NCI-H69 (cell line): Measurements from ENCODE around the gene OPCML.

Experiments
- DNase-seq: peaks from one replicate; lab custom pipeline; 2025; lab: John Stamatoyannopoulos, UW

Gene OPCML

DNA sequence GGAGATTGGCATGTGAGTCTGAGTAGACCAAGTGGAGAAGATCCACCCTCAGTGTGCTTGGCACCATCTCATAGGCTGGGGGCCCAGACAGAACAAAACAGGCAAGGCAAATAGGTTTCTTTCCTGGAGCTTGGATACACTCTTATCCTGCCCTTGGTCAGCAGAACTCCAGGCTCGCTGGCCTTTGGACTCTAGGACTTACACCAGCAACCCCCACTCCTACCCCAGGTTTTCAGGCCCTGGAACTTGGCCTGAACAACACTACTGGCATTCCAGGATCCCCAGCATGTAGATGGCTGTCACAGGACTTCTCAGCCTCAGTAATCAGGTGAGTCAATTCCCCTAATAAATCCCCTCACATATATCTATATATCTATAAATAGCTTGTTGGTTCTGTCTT lies 637.7 kb downstream of the OPCML start:
- no peak for DNase-seq

DNA sequence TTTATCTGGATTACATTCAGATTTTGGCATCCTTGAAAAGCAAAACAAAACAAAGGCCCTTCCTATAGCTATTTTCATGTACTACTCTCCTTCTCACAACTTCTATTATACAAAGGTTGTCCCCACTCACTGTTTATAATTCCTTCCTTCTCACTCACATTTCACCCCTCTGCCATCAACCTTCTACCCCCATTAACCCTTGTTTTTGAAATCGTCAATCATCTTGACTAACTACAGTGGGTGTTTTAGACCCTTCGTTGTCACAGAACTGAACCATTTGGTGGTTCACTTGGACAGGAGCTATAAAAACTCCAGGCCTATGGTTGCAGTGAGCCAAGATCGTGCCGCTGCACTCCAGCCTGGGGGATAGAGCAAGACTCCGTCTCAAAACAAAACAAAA lies 639.4 kb downstream of the OPCML start:
- no peak for DNase-seq

DNA sequence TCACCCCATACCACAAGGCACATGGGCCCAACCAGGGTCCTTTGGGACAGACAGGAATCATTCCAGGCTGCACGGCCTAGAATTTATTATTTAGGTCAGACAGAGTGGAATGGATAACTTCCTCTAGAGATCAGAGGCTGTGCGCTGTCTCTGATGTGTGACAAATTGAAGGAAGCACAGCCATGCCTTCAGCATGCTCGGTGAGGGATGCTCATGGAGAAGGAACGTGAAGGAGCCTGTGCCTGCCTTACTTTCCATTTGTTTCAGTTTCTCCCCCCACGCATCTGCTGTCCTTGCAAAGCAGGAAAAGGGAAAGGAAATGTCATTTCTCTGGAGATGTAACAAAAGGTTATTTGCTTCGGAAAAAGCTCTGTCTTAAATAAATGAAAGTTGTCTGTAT lies 644.1 kb downstream of the OPCML start:
- DNase-seq: no peak

DNA sequence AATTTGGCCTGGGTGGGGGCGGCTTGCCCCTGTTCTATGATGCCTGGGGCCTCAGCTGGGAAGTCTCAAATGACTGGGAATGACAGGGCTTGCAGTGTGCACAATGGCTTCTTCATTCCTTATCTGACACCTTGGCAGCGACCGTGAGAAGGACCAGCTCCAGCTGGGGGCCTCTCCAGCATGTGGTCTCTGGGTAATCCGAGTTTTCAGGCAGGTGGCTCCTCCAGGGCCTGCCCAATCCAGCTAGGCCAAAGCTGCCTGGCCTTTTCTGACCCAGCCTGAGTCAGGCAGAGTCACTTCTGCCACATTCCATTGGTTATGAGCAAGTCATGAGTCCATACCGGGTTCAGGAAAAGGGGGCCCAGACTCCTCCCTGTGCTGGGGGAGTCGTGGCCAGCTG lies 646.0 kb downstream of the OPCML start:
- no peak for DNase-seq

DNA sequence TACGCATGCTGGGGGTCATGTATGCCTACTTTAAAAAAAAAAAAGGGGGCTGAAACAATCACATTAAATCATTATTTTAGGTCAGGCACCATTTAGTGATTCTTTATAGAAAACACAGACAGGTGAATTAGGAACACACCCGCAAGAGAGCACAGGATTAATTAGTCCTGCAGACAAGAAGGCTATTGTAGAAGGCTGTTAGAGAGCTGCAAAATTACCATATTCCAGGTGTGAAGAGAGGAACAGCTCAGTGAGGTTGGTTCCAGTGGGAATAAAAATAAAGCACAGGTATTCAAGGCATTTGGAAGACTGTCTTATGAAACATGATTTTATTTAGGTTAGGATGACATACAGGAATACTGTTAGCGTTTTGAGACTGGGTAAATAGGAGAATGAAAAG lies 649.1 kb downstream of the OPCML start:
- DNase-seq: no peak

DNA sequence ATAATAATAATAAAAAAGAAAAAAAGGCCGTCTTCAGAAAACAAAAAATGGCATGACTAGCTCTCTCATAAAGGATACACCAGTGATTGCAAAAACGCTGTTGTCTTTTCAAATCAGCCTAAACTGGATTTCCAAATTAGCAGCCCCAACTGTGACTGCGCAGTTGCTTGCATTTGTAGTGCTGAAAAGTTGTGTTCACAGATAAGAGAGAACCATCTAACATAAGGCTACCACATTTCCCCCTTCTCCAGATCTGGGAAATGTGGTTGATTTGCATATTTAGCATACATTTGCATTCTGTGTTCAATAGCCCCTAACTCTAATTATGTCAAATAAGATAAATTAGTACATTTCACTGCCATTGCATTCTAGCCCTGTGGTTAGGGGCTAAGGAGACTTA lies 650.7 kb downstream of the OPCML start:
- DNase-seq: no peak

DNA sequence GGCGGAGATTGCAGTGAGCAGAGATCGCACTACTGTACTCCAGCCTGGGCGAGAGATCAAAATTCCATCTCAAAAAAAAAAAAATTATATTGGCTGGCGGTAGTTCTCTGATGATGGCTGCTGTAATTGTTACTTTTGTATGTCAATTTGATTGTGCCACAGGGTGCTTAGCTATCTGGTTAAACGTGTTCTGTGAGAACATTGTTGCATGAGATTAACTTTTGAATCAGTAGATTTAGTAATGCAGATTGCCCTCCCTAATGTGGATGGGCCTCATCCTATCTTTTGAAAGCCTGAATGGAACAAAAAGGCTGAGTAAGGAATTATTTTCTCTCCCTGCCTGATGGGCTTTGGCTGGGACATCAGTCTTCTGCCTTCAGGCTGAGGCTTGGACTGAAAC lies 654.2 kb downstream of the OPCML start:
- DNase-seq: no peak

DNA sequence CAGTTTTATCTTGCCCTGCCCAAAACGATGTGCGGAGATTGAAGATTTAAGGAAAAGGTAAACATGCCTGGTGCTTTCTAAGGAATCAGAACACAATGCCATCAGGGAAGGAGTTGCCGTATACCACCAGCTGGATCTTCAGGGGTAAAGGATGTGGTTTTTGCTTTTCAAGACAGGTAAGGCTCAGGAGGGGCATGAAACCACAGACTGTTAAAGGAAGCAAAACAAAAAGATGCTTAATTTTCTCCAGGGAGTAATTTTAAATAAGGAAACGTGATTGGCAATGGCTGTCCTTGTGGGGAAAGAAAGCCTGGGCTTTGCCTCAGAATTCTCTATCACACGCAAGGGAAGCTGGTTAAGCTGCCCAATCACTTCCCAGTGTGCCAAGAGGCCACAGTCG lies 655.6 kb downstream of the OPCML start:
- no peak for DNase-seq

DNA sequence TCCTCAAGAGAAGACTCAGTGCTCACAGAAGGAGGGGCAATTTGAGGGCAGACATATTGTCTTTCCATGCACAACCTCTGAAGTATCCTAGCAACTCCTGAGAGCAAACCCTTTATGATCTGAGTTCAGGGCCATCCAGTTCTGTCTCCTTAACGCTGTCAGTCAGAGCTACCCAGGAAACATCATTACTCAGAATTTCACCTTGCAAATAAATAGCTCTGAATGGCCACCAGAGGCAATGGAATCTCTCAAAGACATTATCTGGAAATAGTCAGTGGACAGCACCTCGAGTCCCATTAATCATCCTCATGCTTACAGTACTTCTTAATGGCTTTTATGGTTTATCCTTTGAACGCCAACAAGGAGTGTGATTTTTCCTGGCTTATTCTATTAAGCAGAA lies 656.1 kb downstream of the OPCML start:
- DNase-seq: no peak

DNA sequence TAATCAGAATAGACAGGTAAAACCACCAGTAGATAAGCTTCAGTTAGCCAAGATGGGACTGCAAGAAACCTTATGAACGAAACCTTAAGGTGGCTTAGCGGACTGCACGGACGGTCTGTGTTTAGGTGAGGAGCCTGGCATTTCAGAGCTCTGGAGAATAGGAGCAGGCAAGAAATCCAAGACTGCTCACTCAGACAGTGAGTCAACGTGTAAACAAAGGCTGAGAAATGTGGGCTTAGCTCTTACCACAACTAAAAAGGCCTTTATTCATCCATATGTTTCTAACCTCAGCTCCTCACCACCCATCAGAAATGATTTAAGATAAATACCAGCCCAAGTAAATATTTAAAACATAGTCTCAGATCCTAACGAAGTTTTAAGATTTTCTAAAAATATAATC lies 657.7 kb downstream of the OPCML start:
- no peak for DNase-seq

DNA sequence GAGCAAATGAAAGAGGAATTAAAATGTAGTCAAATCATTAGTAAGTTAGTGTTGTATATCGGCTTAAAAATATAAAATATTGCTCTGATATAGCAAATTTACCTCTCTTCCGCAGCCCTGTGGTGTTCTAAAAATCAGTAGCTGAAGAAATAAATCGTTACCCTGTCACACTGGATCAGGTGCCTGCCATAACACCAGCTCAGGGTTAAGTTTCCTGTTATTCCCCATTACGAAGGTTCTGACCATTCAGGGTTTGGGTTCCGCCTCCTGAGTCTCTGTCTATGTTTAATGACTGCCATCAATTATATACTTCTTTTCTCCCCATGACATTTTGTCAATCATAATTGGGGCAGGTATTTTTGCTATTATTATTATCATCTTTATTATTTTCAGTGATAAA lies 658.5 kb downstream of the OPCML start:
- no peak for DNase-seq

DNA sequence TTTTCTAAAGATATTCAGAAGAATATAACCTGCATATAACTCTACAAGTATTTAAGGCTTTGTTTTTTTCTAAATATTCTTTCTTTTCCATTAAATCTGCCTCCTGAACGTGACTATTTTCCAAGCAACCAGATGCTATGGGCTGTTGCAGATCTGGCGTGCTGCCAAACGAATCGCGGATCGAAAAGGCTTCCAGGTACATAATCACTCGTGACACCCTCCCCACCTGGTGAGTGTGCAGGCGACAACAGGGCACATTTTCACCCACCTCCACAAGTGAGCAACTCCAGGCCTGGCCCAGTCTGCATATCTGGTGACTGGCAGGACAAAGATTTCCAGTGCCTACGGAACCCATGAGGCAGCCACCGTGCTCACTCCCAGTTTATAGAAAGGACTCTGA lies 660.1 kb downstream of the OPCML start:
- no peak for DNase-seq

DNA sequence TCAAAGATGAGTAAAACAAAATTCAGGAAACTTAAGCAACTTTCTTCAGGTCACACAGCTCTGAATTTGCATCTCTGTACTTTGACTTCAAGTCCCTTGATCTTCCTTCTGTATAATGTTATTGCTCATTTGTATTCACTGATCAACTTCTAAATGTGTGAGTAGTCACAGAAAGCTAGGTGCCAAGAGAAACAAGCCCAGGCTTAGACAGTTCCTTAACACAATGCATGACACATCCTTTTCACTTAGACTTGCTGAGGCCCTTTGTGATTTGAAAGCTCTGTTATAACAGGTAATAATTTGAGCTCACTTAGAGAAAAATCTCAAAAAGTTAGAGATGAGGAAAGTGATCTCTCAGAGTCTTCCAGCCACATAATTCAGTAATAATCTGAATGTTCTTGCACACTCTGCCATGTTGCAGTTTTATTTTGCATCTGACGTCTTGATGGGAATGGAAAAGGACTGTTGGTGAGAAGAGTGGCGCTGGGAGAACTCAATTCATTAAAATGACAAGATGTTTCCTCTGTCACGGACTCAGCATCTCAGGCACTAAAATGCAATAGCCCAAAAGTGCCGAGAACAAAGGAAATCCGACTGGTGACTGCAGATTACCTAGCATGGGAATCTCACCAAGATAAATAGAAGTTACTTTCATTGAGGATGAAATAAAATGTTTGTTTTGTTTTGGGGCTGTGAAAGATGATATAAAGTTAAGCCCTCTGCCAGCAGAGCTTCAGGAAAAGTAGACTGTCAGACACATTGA lies 665.3 kb downstream of the OPCML start:
- no peak for DNase-seq

DNA sequence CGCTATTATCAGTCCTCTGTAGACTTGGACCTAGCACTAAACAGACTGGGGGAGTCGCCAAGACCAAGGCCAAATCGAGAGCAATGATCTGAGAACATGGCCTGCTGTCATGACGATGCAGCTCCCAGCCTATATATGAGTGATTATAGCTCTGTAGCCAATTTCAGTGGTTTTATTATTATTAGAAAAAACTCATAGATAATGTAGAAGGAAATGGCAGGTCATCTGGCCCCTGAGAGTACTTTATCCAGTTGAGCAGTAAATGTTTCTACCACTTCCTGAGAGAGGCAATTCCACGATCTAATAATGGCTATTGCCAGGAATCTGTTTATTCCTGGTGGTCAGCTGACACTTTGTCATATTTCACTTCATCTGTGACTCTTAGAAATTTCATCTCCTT lies 666.7 kb downstream of the OPCML start:
- DNase-seq: no peak

DNA sequence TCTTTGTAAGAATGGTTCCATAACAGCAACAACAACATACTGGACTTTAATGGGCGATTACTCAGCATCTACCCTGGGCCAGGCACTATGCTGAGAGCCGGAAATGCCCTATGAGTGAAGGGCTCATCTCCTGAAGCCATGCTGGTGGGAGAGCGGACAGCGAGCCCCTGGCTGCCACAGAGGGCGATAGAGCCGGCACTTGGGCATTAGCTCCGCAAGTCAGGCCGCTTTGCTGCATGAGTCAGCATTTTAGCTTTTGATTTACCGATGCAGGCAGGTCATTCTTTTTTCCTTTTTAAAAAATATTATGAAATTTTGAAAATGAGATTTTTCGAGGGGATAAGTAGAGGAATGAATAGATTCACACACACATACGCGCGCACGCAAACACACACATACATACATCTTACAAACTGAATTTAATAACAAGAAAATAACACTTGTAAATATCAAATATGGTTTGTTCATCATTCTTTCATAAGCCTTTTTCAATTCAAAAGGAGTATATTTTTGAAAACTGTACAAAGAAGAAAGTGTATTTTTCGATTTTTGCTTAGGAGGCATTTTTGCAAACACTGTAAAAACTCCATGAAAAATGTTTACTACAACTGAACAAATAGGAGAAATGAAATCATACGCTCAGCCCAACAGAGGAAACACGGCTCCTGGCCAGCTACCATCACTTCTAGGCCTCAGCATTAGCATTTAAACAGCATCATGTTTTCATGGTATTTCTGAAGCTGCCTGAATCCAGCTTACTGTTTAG lies 667.3 kb downstream of the OPCML start:
- no peak for DNase-seq

DNA sequence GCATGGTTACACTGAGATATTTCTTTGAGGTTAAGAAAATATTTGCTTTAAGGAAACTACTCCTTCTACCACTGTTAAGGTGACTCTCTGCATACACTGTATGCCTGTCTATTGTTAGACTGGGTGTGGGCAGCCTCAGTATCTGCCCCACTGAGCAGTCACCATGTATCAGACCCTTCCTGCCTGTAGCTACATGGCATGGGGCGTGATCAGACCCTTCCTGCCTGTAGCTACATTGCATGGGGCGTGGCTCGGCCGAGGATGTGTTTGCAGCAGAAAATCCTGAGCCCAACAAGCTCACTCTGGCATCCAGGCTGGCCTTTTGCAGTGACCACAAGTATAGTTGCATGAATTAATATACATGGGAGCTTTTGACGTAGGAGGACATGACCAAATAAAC lies 669.4 kb downstream of the OPCML start:
- DNase-seq: no peak

DNA sequence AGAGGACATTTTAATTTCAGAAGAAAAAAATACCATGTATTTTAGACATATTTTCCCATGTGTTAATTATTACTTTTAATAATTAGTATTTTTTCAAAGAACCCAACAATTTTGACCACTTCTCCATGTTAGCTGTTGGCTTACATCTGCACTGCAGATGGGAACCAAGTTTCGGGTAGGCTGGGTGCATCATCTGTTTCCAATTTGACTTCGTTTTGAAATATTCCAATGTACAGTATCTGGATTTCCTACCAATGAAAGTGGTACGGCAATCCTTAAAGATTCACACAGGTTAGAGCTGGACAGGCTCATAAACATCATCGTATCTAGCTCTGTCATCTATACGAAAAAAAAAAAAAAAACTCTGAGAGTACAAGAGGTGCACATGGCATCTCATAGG lies 670.2 kb downstream of the OPCML start:
- DNase-seq: no peak

DNA sequence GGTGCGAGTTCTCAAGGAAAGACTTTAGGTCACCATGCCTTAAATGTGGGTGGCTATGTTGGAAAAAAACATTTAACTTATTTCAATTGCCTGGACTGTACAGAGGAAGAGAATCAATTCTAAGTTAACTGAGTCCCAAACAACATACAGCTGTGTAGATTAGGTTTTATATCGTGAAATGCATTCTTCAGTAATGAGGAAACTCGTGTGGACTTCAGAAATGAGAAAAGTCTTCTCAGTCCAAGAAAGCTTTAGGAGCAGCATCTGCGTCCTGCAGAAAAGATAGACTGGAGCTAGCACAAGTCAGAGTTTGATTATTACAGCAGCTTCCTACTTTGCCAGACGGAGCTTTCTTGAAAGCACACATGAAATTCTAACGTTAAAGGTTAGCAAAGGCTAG lies 673.0 kb downstream of the OPCML start:
- no peak for DNase-seq

DNA sequence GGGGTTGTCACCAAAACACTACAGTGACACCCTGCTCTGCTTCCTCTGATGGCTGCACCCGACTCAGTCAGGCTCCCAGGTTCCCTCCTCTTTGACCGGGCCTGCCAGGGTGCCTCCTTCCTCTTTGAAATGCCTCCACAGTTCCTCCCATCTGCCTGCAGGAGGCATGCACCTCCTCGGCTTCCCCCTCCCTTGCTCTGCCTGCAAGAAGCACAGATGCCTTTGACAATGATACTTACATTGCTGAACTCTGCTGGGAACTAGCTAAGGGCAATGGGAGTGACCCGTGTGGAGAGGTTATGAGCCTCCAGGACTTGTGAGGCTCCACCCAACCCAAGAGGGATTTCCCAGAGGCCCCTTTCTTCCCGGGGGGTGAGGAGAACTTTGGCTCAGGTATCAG lies 674.1 kb downstream of the OPCML start:
- no peak for DNase-seq

DNA sequence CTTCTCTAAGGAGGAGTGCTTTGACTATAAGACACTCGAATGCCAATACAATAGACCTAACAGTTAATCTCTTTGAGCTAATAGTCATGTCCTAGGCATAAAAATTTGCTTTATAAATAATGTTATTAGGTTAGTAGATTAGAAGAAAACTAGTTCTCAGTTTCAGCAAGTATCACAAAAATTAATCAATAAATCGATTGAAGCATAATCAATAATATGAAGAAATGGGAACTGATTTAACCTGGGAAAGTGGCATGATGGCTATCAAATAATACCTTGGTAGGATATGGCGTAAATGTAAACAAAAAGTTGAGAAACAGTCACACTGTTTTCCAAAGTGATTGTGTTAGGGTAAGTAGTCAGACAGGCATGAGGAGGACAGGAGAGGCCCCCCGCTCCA lies 676.3 kb downstream of the OPCML start:
- no peak for DNase-seq

DNA sequence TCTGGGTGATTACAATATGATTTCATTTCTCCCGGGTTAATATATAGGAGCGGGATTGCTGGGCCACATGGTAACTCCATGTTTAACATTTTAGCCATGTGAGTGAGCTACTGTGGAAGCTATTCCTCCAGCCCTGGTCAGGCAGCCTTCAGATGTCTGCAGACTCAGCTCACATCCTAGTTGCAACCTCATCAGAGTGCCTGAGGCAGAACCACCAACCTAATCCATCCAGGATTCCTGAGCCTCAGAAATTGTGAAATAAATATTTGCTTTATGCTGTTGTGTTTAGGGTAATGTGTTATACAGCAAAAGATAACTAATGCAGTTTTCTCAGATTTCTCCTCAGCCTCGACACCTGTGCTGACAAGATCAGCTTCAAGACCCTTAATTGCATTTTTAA lies 676.8 kb downstream of the OPCML start:
- DNase-seq: no peak

DNA sequence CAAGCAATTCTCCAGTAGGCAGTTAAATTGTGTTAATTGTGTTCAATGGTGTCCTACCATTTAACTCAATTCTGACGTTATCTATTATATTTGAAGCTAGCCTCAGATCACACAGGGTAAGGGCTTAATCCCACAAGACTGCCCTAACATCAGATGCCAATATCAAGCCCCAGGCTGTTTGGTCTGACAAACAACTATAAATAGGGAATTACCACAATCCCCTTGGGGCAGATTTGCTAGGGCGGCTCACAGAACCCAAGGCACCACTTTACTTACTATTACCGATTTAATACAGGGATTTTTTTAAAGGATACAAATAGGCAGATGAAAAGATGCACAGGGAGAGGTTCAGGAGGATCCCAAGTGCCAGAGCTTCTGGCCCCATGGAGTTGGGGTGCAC lies 678.4 kb downstream of the OPCML start:
- no peak for DNase-seq

DNA sequence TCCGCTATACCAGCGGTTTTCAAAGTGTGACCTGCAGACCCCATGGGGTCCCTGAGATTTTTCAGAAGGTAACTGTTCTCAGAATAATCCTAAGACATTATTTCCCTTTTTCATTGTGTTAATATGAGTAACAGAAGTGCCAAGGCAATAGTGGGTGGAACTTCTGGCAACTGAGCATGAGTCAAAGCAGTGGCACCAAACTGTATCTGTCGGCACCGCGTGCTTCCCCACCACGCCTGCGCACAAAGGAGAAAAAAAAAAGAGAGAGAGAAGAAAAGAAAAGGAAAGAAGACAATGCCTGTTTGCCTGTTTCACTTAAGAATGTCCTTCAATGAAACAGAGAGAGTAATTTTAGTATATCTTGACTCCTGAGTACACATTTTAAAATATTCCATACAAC lies 679.9 kb downstream of the OPCML start:
- DNase-seq: no peak

DNA sequence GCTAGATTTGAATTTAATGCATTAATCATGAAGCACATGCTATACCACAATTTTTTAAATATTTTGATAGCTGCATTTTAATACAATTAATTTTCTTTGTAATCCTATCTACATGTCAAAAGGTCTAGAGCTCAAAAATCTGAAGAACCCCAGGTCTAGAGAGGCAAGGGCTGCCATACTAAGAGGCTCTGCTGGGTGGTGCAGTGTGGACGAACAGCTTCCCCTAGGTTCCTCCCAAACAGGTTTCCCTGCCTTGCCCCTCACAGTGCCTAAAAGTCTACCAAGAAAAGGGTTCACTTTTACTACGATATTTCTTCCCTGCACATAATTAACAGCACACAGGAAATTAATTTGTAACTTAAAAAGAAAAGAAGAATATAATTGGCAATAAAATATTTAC lies 681.1 kb downstream of the OPCML start:
- DNase-seq: no peak
